ENCODE data around the gene PHACTR1. TPM values are rescaled to one million over a fixed set of nuclear protein-coding genes. Genes with fewer than 3 reads are reported as not detected.

Gene PHACTR1
- total RNA-seq, 2 donors from 2014 or later = 2.8 to 6.3 TPM

DNA sequence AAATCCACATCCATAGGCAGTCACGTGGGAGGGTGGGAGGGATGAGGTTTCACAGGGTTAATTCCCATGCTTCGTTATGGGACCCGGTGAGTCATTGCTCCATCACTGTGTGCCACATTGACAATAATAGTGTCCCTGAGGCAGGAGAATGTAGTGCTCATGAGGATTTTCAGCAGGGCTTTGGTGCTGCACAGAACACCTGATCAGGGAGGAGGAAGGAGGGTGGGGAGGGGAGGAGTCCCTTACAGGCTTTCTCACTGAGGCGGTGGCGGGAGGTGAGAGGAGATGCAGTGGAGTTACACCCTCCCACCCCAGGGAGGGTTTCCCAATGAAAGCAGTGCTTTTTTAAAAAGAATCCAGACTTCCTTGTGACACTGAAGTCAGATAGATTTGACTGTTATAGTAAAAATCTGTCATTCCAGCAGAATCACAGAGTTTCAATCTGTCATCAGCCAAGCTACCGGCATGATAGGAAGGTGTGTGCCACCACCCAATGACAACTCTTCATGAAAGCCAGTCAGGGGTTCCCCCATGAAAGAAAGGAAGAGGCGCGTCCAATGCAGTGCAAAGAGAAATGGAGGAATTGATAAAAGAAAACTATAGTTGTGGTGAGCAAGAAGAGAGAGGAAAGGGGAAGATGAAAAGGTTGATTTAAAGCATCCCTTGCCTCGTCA, 467.0 kb downstream of the PHACTR1 start:
- no peaks in the 10 kb centered on the region for H3K27me3 Mint-ChIP-seq (ENCODE audit: insufficient read depth)
- no peak overlapping the region for H3K9ac ChIP-seq (ENCODE audit: extremely low read depth, low read length, poor library complexity, severe bottlenecking)
- no peak for TF ChIP-seq CTCF (conservative IDR thresholded peaks at IDR 0.05)
- no peak overlapping the region for H3K27ac Mint-ChIP-seq
- H3K36me3 ChIP-seq (ENCODE audit: control insufficient read depth, insufficient read depth, low read length) = peaks cover 16% of the 10 kb centered on the region
- H3K4me1 ChIP-seq (ENCODE audit: control insufficient read depth, insufficient read depth, low read length) = no peaks in the 10 kb centered on the region
- H3K27me3 ChIP-seq (ENCODE audit: control insufficient read depth, insufficient read depth, low read length, poor library complexity, severe bottlenecking) = no peaks in the 10 kb centered on the region
- DNase-seq = no peak
- no peak overlapping the region for H3K27ac ChIP-seq (ENCODE audit: low read depth, low read length)
- H3K9me3 Mint-ChIP-seq = no peaks in the 10 kb centered on the region
- no peaks in the 10 kb centered on the region for H3K36me3 Mint-ChIP-seq (ENCODE audit: low read depth)
- WGBS, 2 experiments (ENCODE audit: insufficient coverage in 1 of 2, insufficient read length in 1 of 2) = 93 to 96% methylated on average over 9 of the region's 9 CpGs
- H3K4me3 ChIP-seq (ENCODE audit: low read length) = no peak overlapping the region
- H3K4me3 Mint-ChIP-seq = no peak overlapping the region
- no peaks in the 10 kb centered on the region for H3K9me3 ChIP-seq (ENCODE audit: control insufficient read depth, low read length)
- peaks cover 3% of the 10 kb centered on the region for H3K4me1 Mint-ChIP-seq

DNA sequence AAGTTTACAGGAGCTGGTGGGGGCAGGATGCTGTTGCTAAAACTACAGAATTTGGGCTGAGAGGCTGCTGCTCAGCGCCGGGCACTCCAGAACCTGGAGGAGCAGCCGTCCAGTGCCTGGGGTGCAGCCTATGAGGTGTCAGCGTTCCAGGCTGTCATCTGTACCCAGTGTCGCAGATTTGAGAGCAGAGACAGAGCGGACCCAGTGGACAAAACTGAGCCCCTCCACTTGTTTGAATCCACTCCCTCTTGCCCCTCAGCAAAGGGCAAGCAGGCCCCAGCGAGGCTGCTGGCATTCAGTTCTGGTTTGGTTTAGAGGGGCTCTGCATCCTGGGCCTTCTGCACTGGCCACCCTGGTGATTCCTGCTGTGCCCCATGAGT, 467.5 kb downstream of the PHACTR1 start:
- Mint-ChIP-seq H3K4me3 (no peak overlapping the region), H3K36me3 (ENCODE audit: low read depth) (no peaks in the 10 kb centered on the region), H3K9me3 (no peaks in the 10 kb centered on the region), H3K4me1 (peaks cover 3% of the 10 kb centered on the region), H3K27ac (no peak overlapping the region), H3K27me3 (ENCODE audit: insufficient read depth) (no peaks in the 10 kb centered on the region)
- Histone ChIP-seq H3K36me3 (ENCODE audit: control insufficient read depth, insufficient read depth, low read length) (peaks cover 21% of the 10 kb centered on the region), H3K27ac (ENCODE audit: low read depth, low read length) (no peak overlapping the region), H3K27me3 (ENCODE audit: control insufficient read depth, insufficient read depth, low read length, poor library complexity, severe bottlenecking) (no peaks in the 10 kb centered on the region), H3K4me3 (ENCODE audit: low read length) (no peak overlapping the region), H3K4me1 (ENCODE audit: control insufficient read depth, insufficient read depth, low read length) (no peaks in the 10 kb centered on the region), H3K9me3 (ENCODE audit: control insufficient read depth, low read length) (no peaks in the 10 kb centered on the region), H3K9ac (ENCODE audit: extremely low read depth, low read length, poor library complexity, severe bottlenecking) (no peak overlapping the region)
- WGBS, 2 experiments (ENCODE audit: insufficient coverage in 1 of 2, insufficient read length in 1 of 2) = 92 to 94% methylated on average over 4 to 7 of the region's 7 CpGs
- TF ChIP-seq CTCF (conservative IDR thresholded peaks at IDR 0.05) = no peak
- DNase-seq = no peak

DNA sequence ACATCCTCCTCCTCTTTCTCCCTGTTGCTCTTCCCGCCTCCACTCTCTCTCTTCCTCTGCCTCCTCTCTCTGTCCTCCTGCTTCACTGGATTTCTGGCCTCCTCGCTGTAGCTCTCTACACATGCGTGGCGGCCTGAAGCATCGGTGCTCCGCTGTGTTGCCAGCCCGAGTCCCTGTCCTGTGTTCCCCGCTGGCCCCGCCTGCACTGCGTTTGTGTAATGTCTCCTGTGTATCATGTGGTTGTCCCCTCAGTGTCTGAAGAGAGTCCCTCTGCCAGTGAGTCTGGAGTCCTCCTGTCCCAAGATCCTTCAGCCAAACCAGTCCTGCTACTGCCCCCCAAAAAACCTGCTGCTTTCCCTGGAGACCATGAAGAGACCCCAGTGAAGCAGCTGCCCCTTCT, 468.0 kb downstream of the PHACTR1 start:
- Histone ChIP-seq H3K9ac (ENCODE audit: extremely low read depth, low read length, poor library complexity, severe bottlenecking) (no peak overlapping the region), H3K36me3 (ENCODE audit: control insufficient read depth, insufficient read depth, low read length) (peaks cover 23% of the 10 kb centered on the region), H3K4me1 (ENCODE audit: control insufficient read depth, insufficient read depth, low read length) (no peaks in the 10 kb centered on the region), H3K4me3 (ENCODE audit: low read length) (no peak overlapping the region), H3K9me3 (ENCODE audit: control insufficient read depth, low read length) (no peaks in the 10 kb centered on the region), H3K27me3 (ENCODE audit: control insufficient read depth, insufficient read depth, low read length, poor library complexity, severe bottlenecking) (no peaks in the 10 kb centered on the region), H3K27ac (ENCODE audit: low read depth, low read length) (no peak overlapping the region)
- Mint-ChIP-seq H3K27me3 (ENCODE audit: insufficient read depth) (no peaks in the 10 kb centered on the region), H3K4me3 (no peak overlapping the region), H3K27ac (peak overlapping the region; percentile 33), H3K9me3 (no peaks in the 10 kb centered on the region), H3K4me1 (peaks cover 3% of the 10 kb centered on the region), H3K36me3 (ENCODE audit: low read depth) (no peaks in the 10 kb centered on the region)
- DNase-seq = no peak
- TF ChIP-seq CTCF (conservative IDR thresholded peaks at IDR 0.05) = no peak
- 93 to 95% methylated on average over 7 to 10 of the region's 10 CpGs for WGBS, 2 experiments (ENCODE audit: insufficient coverage in 1 of 2, insufficient read length in 1 of 2)
